Erythroblast (primary cell): Measurements from ENCODE around the gene IL2RA.
"Not testable (repeated sequence)": the region's sequence is repeated elsewhere in the genome, so short reads cannot be mapped to it uniquely, and the experiment has no call there.

Source experiments
- DNase-seq, 2 experiments: peaks; one replicate each; lab custom pipeline; 2025; lab: John Stamatoyannopoulos, UW
- GATA1 ChIP-seq: IDR thresholded peaks from 2 replicates; pipeline ENCODE4 v1.6.1; 2011; ENCODE audit warnings: low read depth, mild to moderate bottlenecking, control low read depth, low read length, moderate library complexity
- POLR2A ChIP-seq: IDR thresholded peaks from 2 replicates; pipeline ENCODE4 v1.6.1; 2011; ENCODE audit warnings: mild to moderate bottlenecking, low read length

IL2RA gene

GRCh38 chr10:6046773-6047611 is 15.2 kb downstream of the IL2RA start:
- no peak for TF ChIP-seq POLR2A
- no peak for TF ChIP-seq GATA1
- DNase-seq: no peak

DNA sequence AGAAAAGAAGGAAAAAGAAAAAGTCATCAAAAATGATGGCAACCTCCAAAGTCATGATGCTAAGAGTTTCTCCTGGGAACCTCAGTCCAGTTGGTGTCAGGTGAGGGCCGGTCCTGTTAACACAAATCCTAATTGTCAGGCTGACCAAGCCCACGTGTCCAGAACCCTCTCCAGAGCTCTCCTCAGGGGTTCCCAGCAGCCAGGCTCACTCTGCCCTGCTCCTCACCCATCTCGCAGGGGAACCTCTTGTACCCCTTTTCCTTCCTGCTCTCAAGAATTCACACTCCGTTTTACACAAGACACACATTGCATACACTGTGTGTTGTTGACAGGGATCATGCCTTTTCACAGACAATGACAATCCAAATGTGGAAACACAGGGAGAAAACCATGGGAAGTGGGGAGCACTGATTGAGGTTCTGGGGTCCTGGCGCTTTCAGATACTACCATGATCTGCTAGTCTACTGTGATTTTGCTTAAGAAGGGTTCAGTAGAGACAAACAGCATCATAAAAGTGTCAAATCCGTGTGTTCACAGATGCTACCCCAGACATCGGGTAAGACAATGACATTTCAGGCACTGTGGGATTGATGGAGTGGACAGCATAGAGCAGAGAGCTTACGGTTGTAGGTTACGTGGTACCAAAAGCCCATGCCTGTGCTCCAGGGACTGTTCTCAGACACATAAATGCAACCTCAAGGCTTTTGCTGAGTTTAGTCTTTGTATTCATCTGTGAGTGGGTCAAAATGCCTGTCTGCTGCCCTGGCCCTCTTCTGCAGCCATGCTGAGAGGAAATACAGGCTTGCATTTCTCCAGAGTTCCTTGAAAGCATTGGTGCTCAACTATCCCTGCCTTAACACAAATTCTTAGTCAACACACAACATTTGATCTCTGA is 16.0 kb downstream of the IL2RA start:
- TF ChIP-seq GATA1 (no peak), POLR2A (no peak)
- DNase-seq: no peak

- TF ChIP-seq GATA1: no peak
- TF ChIP-seq POLR2A: no peak
- no peak for DNase-seq
Observed at GRCh38 chr10:6045314-6045848, 16.8 kb downstream of the IL2RA start.

GRCh38 chr10:6044751-6045313 is 17.3 kb downstream of the IL2RA start:
- no peak for DNase-seq
- TF ChIP-seq POLR2A: no peak
- TF ChIP-seq GATA1: no peak

DNA sequence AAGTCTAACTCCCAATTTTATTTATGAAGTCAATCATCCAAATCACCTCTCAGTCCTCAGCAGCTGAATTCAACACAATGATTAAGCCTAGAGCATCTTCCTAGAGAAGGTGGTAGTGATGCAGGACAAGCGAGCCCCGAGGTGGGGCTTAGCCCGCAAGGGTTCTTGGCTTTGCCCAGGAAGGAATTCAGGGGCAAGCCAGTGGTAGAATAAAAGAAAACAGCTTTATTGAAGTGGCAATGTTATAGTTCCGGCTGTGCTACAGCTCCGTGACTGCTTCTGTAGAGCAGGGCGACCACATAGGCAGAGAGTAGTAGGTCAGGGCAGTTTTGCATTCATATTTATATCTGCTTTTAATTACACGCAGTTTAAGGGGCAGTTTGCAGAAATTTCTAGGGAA is 18.1 kb downstream of the IL2RA start:
- no peak for DNase-seq

DNA sequence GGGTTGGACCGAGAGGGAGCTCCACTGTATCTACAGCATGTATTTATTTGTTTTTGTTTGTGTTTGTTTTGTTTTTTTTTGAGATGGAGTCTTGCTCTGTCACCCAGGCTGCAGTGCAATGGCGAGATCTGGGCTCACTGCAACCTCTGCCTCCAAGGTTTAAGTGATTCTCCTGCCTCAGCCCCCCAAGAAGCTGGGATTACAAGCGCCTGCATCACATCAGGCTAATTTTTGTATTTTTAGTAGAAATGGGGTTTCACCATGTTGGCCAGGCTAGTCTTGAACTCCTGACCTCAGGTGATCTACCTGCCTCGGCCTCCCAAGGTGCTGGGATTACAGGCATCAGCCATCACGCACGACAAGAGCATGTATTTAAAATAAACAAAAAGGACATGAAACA is 18.8 kb downstream of the IL2RA start:
- not testable (repeated sequence) for DNase-seq

More for the DNA sequence above, 18.1 kb downstream of the IL2RA start:
- TF ChIP-seq GATA1 (no peak), POLR2A (no peak)

DNA sequence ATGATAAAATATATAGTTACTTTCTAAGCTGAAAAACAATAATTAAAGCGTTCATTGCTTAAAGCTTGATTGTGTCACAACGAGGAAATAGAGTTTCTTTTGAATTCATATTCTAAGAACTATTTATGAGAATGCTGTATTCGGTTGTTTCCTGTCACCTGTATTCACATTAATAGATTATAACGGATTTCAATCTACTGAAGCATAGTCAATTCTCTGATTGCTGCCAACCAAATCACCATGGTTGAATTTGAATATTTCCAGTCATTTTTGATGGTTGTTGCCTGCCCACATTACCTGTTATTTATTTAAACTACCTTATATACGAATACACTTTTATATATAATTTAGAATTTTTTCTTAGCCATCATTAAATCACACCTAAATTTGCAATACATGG is 22.0 kb downstream of the IL2RA start:
- TF ChIP-seq POLR2A (no peak), GATA1 (no peak)
- no peak for DNase-seq

DNA sequence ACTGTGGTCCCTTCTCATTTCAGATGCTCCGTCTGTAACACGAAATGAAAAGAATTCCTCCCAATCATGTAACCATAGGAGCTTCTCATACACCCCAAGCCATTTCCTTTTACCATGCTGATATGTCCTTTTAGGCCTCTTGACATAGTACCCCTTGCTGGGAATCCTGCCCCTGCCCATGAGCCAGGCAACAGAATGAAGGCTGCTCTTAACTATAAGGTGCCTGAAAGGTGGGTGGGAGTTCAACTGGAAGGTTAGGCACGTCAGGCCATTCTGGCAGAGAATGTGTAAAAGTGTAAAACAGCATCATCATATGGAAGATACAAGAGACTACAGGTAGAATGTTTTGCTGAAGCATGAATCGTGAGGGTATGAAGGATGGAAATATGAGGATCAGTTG is 22.5 kb downstream of the IL2RA start:
- DNase-seq: no peak
- TF ChIP-seq GATA1 (no peak), POLR2A (no peak)

DNA sequence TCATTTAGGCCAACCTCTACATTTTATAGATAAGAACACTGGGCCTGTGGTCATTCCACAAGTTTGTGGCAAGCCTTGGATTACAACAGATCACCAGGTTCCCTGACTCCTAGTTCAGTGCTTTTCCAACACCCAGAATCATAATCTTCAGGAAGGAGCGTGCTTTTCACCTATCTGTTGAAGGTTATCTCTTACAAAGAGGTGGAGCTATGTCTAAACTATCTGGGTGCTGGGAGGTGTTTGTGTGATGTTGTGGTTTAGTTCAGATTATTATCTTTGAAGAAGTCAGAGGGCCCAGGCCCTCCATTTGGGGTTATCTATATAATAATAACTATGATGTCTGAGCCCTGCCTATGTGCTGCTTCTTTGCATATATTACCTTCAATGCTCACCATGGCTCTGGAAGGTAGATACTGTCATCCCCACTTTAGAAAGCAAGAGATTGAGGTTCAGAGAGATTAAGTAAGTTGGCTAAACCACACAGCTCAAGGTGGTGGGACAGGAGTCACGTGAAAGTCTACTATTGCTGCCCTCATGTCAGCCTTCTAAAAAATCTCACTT is 24.0 kb downstream of the IL2RA start:
- TF ChIP-seq GATA1 (no peak), POLR2A (no peak)
- peak in 1 of 2 experiments; percentile 43 for DNase-seq

- TF ChIP-seq GATA1: no peak
- no peak for TF ChIP-seq POLR2A
- no peak for DNase-seq
Observed at GRCh38 chr10:6037422-6037821, 24.7 kb downstream of the IL2RA start.

GRCh38 chr10:6036861-6037321 is 25.3 kb downstream of the IL2RA start:
- no peak for DNase-seq
- TF ChIP-seq POLR2A: no peak
- TF ChIP-seq GATA1: no peak

GRCh38 chr10:6035931-6036575 is 26.1 kb downstream of the IL2RA start:
- DNase-seq: no peak

More at GRCh38 chr10:6035931-6036575, 26.1 kb downstream of the IL2RA start:
- no peak for TF ChIP-seq POLR2A
- TF ChIP-seq GATA1: no peak
